B cell (primary cell): ENCODE results near the gene ZC3H15. TPM values are rescaled to one million over a fixed set of nuclear protein-coding genes. Genes with fewer than 3 reads are reported as not detected.

Experiments
- ATAC-seq: fragments of 200-7000 bp; cut with Tn5 transposase; one replicate; pipeline ENCODE4 v1.10.0; 2021; ENCODE audit warnings: low read depth, mild to moderate bottlenecking, moderate number of reproducible peaks, moderate library complexity
- CTCF ChIA-PET: fragments of 350-600 bp; sonication (Branson Sonifier 250); formaldehyde crosslinking; loops from one replicate; lab custom pipeline; 2021; ENCODE audit warnings: antibody characterized with exemption, inconsistent platforms; lab: Charles Lee
- POLR2A ChIA-PET: fragments of 350-600 bp; sonication (Branson Sonifier 250); formaldehyde crosslinking; loops from one replicate; lab custom pipeline; 2021; ENCODE audit warnings: antibody characterized with exemption; lab: Charles Lee
- DNase-seq: peaks from one replicate; pipeline ENCODE4 v3.0.0; 2013
- H2AFZ ChIP-seq: 2 replicates; pipeline ENCODE4 v1.6.1; 2012; ENCODE audit warnings: mild to moderate bottlenecking, low read depth, low read length; ENCODE audit not compliant: insufficient read depth, poor library complexity, severe bottlenecking
- H3K27ac ChIP-seq, 2 donors: 1 replicate in 1 of 2; 2 replicates in 1 of 2; pipeline ENCODE4 v1.5.1; 2012 to 2013; ENCODE audit warnings: low read length in 2 of 2, mild to moderate bottlenecking in 2 of 2, moderate library complexity in 1 of 2
- H3K27me3 ChIP-seq, 4 experiments: fragments of 200-600 bp in 1 of 4; sonication (generic) in 1 of 4; replicated peaks in 1 of 4; 1 replicate in 2 of 4; 2 replicates in 2 of 4; pipeline versions ENCODE4 v1.6.1 to v1.7.0; 2013 to 2016; ENCODE audit warnings: low read length in 3 of 4, mild to moderate bottlenecking in 2 of 4, mixed read lengths in 1 of 4, moderate library complexity in 1 of 4; ENCODE audit not compliant: insufficient read depth in 4 of 4, control insufficient read depth in 3 of 4; ENCODE audit errors: control extremely low read depth in 1 of 4
- H3K36me3 ChIP-seq, 2 experiments: replicated peaks in 1 of 2; 1 replicate in 1 of 2; 2 replicates in 1 of 2; pipeline versions ENCODE4 v1.6.1 to v1.7.1; 2013; ENCODE audit warnings: low read length in 1 of 2; ENCODE audit not compliant: insufficient read depth in 2 of 2, control insufficient read depth in 1 of 2; ENCODE audit errors: control extremely low read depth in 1 of 2, extremely low read depth in 1 of 2
- H3K4me1 ChIP-seq, 2 donors: fragments of 200-600 bp in 1 of 2; sonication (generic) in 1 of 2; 1 replicate in 1 of 2; 2 replicates in 1 of 2; pipeline versions ENCODE4 v1.5.1 to v1.6.1; 2013 to 2017; ENCODE audit warnings: low read length in 2 of 2; ENCODE audit not compliant: control insufficient read depth in 2 of 2, insufficient read depth in 2 of 2
- H3K4me2 ChIP-seq: replicated peaks from 2 replicates; pipeline ENCODE3; 2012; ENCODE audit warnings: mild to moderate bottlenecking, low read depth, low read length; ENCODE audit not compliant: poor library complexity, severe bottlenecking
- H3K4me3 ChIP-seq, 5 experiments: fragments of 200-600 bp in 1 of 5; sonication (generic) in 1 of 5; 1 replicate in 3 of 5; 2 replicates in 2 of 5; pipeline versions ENCODE4 v1.5.1 to v1.7.0; 2011 to 2016; ENCODE audit warnings: low read length in 4 of 5, mild to moderate bottlenecking in 4 of 5, low read depth in 2 of 5, control low read depth in 1 of 5, moderate library complexity in 1 of 5; ENCODE audit not compliant: insufficient read depth in 1 of 5; ENCODE audit errors: control extremely low read depth in 1 of 5, extremely low read depth in 1 of 5
- H3K79me2 ChIP-seq: fragments of 200-600 bp; sonication (generic); one replicate; pipeline ENCODE4 v1.6.0; 2016; ENCODE audit warnings: low read length; ENCODE audit not compliant: control insufficient read depth, insufficient read depth
- H3K9ac ChIP-seq: fragments of 200-600 bp; sonication (generic); 2 replicates; pipeline ENCODE4 v1.6.1; 2017; ENCODE audit warnings: mild to moderate bottlenecking, low read length, moderate library complexity
- H3K9me3 ChIP-seq, 3 donors: one replicate each; pipeline versions ENCODE4 v1.6.1 to v1.7.1; 2013; ENCODE audit warnings: low read length in 2 of 3; ENCODE audit not compliant: control insufficient read depth in 2 of 3, insufficient read depth in 1 of 3; ENCODE audit errors: control extremely low read depth in 1 of 3
- H4K20me1 ChIP-seq: 2 replicates; pipeline ENCODE4 v1.6.0; 2012; ENCODE audit warnings: mild to moderate bottlenecking, low read length; ENCODE audit not compliant: insufficient read depth, control insufficient read depth, poor library complexity, severe bottlenecking
- H3K27ac Mint-ChIP-seq: one replicate; pipeline ENCODE4 v1.8.0; 2021; ENCODE audit warnings: mixed read lengths
- H3K27me3 Mint-ChIP-seq: one replicate; pipeline ENCODE4 v1.8.0; 2021; ENCODE audit warnings: mixed read lengths
- H3K4me1 Mint-ChIP-seq: one replicate; pipeline ENCODE4 v1.8.0; 2021; ENCODE audit warnings: mixed read lengths
- H3K4me3 Mint-ChIP-seq: one replicate; pipeline ENCODE4 v1.8.0; 2021; ENCODE audit warnings: mixed read lengths
- H3K9me3 Mint-ChIP-seq: one replicate; pipeline ENCODE4 v1.8.0; 2022; ENCODE audit warnings: mixed read lengths; ENCODE audit not compliant: insufficient read depth
- CTCF ChIP-seq: fragments of 200-600 bp; IDR thresholded peaks from one replicate; pipeline ENCODE4 v1.8.0; 2022; ENCODE audit warnings: antibody characterized with exemption, mild to moderate bottlenecking
- EZH2 ChIP-seq: IDR thresholded peaks from 2 replicates; pipeline ENCODE4 v1.6.1; 2012; ENCODE audit warnings: borderline replicate concordance, low read depth, mild to moderate bottlenecking, moderate library complexity, low read length; ENCODE audit not compliant: insufficient read depth, poor library complexity, severe bottlenecking
- WGBS: methylation state at CpG from one replicate; pipeline ENCODE4 v1.1.5; 2013; ENCODE audit warnings: missing lambda C conversion rate; ENCODE audit not compliant: insufficient coverage; 5-methylcytosine and 5-hydroxymethylcytosine counted together
- intact Hi-C: fragments of 100-400 bp; cut with micrococcal nuclease; formaldehyde crosslinking; loops from one replicate; pipeline ENCODE4 v1.10.0; 2022
- polyA plus RNA-seq: library from polyadenylated mRNA; depleted of rRNA; stranded (reverse); fragments of >200 nt; gene quantifications from 2 replicates; pipeline ENCODE4 v1.2.3, GENCODE V29; 2012
- total RNA-seq, 2 donors: library from RNA; stranded (reverse); fragments of 120-200 nt in 1 of 2; gene quantifications; 1 replicate in 1 of 2; 2 replicates in 1 of 2; pipeline versions ENCODE4 v1.2.3 to v1.2.4, GENCODE V29; 2013 to 2022

Gene ZC3H15
- total and polyA plus RNA-seq, 2 donors (not counting 1 experiment from before 2014, with no cell fraction given): 29.6 to 61.4 TPM

DNA sequence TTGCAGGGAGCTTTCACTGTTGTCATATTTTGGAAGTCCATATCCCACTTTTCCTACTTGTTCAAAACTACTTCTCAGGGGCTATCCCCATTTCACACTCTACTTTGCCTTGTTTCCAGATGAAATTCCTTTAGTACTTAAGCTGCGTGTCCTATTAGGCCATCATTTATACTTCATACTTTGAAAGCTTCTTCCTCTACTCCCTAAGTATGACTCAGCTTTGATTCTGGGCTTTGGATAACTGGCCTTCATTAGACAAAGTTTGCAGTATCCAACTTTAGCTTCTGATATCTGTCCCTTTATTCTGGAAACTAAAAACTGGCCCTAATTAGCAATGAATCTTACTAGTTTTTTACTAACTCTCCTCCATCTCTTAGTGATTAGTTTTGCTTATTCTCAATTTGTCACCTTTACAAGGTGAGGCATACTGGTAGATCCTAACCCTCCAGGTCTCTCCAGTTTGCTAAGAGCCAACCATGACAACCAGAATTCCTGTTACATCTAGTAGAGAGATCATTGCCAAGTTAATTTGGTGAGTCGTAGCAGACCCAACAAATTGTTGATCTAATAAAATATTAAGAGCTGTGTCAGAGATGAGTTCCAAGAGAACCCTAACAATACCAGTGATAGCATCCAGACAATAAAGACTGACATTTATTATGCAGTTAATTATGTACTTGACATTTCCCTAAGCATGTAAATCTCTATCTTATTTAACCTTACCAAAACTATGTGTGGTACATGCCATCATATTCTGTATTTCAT, 72.6 kb downstream of the ZC3H15 start:
- no peak overlapping the region for H3K4me2 ChIP-seq
- ATAC-seq (no peak), DNase-seq (no peak)
- H3K9me3 Mint-ChIP-seq: no peaks in the 10 kb centered on the region
- H2AFZ ChIP-seq: no peak overlapping the region
- TF ChIP-seq EZH2: no peak
- TF ChIP-seq CTCF: no peak
- no peak overlapping the region for H3K9ac ChIP-seq
- POLR2A ChIA-PET: no interaction called here
- intact Hi-C loops: no loop called here
- no peaks in the 10 kb centered on the region for H3K4me1 ChIP-seq
- H3K27ac ChIP-seq: no peak overlapping the region
- no peak overlapping the region for H3K4me3 Mint-ChIP-seq
- peaks cover 12% of the 10 kb centered on the region for H3K27me3 Mint-ChIP-seq
- no peaks in the 10 kb centered on the region for H3K36me3 ChIP-seq
- CTCF ChIA-PET: no interaction called here
- 100% methylated on average over 1 of the region's 2 CpGs for WGBS
- no peaks in the 10 kb centered on the region for H3K79me2 ChIP-seq
- H3K4me1 Mint-ChIP-seq: no peaks in the 10 kb centered on the region
- no peak overlapping the region for H3K4me3 ChIP-seq
- no peaks in the 10 kb centered on the region for H3K27me3 ChIP-seq
- H3K27ac Mint-ChIP-seq: no peak overlapping the region
- H3K9me3 ChIP-seq: no peaks in the 10 kb centered on the region
- H4K20me1 ChIP-seq: no peaks in the 10 kb centered on the region

Other genes starting within 250 kb of the ZC3H15 start
- 3.6 and 6.0 TPM in 2 replicates for gene ITGAV, start 103.8 kb downstream of the ZC3H15 start, total RNA-seq
- 0.58 TPM in 2 replicates for gene ITGAV, start 103.8 kb downstream of the ZC3H15 start, polyA plus RNA-seq
- 0.30 TPM in 1 of 2 replicates, not detected in the other for gene FAM171B, start 207.8 kb downstream of the ZC3H15 start, total RNA-seq
- not detected in 2 replicates for gene FAM171B, start 207.8 kb downstream of the ZC3H15 start, polyA plus RNA-seq